SK-N-MC (cell line): Measurements from ENCODE around the gene MCRS1.

Source experiments
- EZH2 ChIP-seq: fragments of 200-600 bp; sonication (generic); IDR thresholded peaks from one replicate; pipeline ENCODE4 v1.6.1; 2017; ENCODE audit warnings: antibody characterized with exemption
- POLR2AphosphoS5 ChIP-seq: IDR thresholded peaks from 2 replicates; pipeline ENCODE4 v1.6.1; 2012; ENCODE audit warnings: mild to moderate bottlenecking, low read depth, low read length, borderline replicate concordance

DNA sequence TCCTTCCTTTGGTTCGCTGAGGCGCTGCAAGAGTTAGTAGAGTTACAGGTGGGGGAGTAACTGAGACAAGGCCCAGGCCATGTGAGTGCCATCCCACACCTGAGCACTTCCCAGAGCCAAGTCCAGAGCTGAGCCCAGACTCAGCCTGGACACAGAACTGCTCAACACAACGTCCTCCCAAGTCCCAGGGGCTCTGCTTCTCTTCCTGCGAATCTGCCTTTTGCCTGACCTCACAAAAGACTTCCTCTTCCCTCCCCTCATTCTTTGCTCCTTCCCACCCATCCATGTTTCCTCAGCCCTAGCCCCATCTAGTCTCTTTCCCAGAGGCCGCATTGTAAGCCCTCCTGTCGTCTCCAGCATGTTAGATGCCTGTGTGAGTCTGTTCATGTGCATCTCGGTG, 16.6 kb upstream of the MCRS1 start:
- no peak for TF ChIP-seq EZH2
- TF ChIP-seq POLR2AphosphoS5: no peak
